ENCODE data around the gene APOL1.
"Not testable (repeated sequence)": the region's sequence is repeated elsewhere in the genome, so short reads cannot be mapped to it uniquely, and the experiment has no call there.

The APOL1 gene

GRCh38 chr22:36244522-36245391, 8.2 kb upstream of the APOL1 start:
- peak; percentile 63 for DNase-seq (ENCODE audit: low spot score)

DNA sequence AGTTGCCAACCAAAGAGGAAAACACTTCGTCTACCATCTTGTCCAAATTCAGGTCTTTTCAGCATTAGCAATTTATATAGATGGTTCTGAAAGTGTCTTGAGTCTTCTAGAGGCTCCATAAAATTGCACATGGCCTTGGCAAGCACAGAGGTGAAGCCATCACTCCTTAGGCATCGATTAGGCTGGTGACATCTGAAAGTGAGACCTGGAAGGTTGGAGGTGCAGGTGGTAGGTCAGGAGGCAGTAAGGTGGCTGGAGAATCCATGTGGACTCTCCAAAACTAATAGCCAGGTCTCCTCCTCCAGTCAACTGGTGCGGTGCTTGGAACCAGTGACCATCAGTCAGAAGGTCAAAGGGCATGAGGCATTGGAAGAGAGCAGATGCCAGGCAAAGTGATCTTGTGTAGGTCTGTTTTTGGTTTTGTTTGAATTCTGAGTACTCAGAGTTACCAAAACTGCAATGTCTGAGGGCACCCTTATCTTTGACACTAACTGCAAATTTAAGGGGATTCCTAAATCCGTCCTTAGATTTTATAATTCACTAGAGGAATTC, 7.1 kb upstream of the APOL1 start:
- peak; percentile 15 for DNase-seq (ENCODE audit: low spot score)

- peak; percentile 11 for DNase-seq (ENCODE audit: low spot score)
These were observed 6.2 kb upstream of the APOL1 start for GRCh38 chr22:36246718-36247117.

DNA sequence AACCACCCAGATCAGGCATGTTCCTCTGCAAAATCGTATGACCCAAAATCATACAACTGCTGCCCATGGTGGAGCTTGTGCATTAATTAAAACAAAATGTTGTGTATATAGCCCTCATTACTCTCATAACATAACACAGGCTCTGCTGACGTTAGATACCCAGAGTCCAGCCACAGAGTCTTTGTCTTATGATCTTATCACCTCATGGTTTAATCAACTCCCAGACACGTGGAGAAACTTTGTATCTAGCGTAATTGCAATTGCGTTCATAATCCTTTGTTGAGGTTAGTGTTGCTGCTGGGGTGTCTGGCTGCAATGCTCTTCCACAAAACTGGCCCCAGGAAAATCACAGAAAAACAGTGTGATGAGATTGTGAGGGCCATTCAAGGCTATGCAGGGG, 5.0 kb upstream of the APOL1 start:
- peak; percentile 26 for DNase-seq (ENCODE audit: low spot score)

GRCh38 chr22:36249160-36249559, 3.8 kb upstream of the APOL1 start:
- no peak for DNase-seq (ENCODE audit: low spot score)

- DNase-seq (ENCODE audit: low spot score) = not testable (repeated sequence)
These were observed 2.5 kb upstream of the APOL1 start for GRCh38 chr22:36250292-36250960.

GRCh38 chr22:36251979-36252608, 839 bp upstream of the APOL1 start:
- peak; percentile 41 for DNase-seq (ENCODE audit: low spot score)

DNA sequence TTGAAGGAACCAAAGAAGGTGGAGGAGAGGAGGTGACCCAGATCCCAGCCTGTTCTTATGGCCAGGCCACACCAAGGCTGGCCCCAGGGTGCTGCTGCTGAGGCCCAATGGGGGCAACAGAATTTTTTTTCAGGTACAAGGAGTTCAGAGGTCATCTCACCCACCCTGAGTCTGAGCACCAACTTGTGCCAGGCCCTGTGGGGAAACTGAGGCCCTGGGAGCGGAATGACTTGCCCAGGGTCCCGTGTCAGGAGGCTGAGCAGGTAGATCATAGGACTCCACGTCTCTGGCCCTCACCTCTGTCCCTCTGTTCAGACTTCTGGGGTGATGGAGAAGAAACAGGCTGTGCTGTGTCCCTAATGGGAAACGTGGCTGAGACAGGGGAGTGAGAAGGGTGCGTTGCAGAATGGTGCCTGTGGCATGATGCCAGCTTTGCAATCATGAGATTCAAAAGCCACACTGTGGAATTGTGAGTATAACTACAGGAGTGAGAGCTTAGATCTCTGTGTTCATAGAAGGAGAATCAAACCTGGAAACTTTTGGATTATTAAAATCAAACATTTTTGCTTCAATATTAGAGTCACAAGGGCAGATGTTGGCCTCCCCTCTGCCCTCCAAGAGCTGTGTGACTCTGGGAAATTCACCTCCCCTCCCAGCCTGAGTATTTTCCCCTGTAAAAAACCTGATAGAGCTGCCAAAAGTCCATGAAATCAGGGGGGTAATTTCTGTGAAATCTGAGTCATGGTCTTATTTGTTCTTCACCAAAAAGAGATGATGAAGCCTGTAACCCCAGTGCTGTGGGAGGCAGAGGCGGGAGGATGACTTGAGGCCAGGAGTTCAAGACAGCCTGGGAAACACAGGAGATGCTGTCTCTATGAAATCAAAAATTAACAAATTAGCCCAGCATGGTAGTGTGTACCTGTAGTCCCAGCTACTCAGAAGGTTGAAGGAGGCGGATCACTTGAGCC, 874 bp downstream of the APOL1 start:
- peak; percentile 57 for DNase-seq (ENCODE audit: low spot score)

- DNase-seq (ENCODE audit: low spot score) = not testable (repeated sequence)
These were observed 2.6 kb downstream of the APOL1 start for GRCh38 chr22:36255572-36255971.

DNA sequence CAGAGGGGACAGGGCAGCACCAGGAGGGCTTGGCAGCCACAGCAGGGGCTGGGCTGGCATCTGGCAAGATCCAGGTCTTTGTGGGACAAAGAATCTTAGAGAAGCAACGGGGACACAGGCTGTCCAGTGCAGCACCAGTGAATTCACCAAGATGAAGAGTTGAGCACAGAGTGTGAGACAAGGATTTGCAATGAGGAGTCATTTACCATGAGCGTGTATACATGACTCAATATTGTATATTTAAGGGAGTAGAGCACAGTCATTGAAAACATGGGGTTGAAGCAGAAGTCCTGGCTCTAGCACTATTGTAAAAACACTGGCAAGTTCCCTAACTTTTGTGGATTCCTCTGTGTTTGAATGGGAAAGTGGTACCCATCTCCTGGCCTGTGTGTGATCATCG, 3.5 kb downstream of the APOL1 start:
- peak; percentile 23 for DNase-seq (ENCODE audit: low spot score)

GRCh38 chr22:36257308-36257707, 4.4 kb downstream of the APOL1 start:
- DNase-seq (ENCODE audit: low spot score) = peak; percentile 55

DNA sequence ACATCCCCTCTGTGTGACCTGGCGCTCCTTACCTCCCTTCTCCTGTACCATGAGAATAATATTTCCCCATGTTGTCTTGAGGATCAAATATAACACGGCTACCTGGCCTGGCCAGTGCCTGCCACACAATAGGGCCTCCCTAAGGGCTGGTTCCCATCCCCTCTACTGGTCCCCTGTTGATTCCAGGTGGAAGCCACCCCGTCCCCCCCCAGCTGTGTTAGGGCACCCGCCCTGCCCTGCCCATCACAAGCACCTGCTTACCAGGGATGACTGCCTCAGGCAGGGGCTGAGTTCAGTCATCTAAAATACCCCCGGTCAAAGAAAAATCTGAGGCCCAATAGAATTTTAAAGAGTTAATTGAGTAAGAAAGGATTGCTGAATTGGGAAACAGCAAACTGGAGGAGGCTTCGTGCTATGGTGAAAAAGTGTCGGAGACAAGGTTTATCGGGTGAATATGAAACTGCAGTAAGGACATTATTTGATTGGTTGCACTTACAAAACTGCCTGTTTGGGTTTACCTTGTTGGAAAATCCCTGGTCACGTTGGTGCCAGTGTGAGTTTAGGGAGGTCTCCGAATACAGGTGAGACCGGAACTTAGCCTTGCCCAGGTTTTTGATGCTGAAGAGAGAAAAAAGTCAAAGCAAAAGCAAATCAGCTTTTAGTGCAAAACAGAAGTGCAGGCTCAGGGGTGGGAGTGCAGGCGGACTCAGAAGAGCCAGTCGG, 5.2 kb downstream of the APOL1 start:
- peak; percentile 58 for DNase-seq (ENCODE audit: low spot score)

DNA sequence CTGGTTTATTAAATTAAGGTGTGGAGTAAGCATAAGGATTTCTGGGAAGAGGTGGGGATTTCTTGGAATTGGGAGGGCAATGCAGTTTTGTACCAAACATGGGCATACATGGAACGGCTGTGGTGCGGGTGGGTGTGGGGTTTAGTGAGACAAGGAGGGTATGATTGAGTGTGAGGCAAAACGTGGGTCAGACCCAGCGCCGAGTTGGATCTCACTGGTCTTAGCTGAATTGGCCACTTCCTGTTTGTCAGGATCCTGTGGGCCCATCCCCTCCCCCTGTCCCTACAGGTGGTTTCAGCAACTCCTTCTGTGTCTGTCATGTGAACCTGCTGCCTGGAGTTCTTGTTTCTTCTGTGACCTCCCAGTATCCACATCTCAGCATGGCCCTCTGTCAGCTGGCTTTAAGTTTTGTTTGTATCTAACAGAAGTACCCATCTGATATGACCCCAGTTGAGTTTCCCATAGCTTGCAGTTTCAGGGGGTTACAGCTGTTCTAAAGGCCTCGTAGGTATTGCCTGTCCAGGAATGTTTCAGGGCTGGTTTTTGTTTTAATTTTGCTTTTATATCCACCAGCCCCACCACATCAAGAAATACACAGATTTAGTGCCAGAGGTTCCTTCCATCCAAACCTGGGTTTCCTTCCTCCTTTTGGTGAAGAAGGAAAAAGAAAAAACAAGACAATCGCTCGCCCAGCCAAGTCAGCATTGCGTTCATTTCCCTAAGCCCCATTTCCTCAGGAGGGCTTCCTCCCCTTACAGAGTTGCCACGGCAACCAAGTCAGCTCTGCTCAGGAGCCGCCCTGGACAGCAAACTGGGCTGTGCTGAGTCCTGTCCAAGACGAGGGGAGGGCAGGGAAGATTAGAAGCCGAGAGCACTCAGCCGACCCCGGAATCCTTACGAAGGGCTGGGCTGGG, 6.0 kb downstream of the APOL1 start:
- DNase-seq (ENCODE audit: low spot score) = peak; percentile 67

DNA sequence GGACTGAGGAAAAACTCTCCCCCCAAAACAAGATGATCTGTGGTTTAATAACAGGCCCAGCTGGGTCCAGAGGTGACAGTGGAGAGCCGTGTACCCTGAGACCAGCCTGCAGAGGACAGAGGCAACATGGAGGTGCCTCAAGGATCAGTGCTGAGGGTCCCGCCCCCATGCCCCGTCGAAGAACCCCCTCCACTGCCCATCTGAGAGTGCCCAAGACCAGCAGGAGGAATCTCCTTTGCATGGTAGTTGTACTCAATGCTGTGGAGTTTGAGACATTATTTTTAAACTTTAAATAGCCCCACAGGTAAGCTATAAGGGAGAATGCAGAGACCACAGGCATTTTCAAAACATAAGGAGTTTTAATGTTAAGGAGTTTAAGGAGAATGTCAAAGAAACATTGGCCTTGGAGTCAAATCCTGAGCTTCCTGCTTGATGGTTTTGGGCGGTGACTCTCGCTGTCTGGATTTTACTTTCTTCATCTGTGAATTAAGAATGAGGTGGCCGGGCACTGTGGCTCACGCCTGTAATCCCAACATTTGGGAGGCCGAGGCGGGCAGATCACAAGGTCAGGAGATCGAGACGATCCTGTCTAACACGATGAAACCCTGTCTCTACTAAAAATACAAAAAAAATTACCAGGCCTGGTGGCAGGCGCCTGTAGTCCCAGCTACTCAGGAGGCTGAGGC, 6.8 kb downstream of the APOL1 start:
- no peak for DNase-seq (ENCODE audit: low spot score)

DNA sequence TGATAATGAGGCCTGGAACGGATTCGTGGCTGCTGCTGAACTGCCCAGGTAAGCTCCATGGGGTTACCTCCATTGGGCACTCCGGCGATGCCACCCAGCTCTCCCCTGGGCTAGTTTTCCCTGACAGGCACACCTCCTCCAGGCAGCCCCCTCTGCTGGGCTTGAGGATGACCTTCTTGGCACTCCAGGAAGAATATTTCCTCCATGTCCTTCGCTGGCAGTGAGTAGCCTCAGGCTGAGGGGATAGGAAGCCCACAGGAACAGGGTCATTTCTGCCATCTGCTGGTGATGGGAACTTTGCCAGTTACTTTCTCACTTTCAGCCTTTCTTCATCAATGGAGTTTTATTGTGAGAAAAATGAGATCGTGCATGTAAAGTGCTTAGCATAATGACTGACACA, 8.7 kb downstream of the APOL1 start:
- peak; percentile 47 for DNase-seq (ENCODE audit: low spot score)

DNA sequence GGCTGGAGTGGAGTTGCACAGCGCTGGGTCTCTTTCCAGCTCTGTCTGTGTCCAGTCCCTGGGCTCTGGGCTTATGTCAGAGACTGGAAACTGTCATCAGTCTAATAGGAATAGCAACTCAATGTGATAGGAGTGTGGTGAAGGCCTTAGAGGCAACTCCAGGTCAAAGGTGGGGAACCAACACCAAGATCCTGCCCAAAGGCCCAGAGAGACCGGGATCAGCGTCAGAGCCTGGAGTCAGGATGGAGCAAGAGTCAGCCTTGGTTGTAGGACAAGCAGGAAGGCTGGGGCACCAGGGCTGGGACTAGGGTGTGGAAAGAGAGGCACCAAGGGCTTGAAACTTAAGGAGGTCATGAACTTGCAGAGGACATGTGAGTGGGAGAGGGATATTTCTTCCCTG, 9.4 kb downstream of the APOL1 start:
- peak; percentile 58 for DNase-seq (ENCODE audit: low spot score)

DNA sequence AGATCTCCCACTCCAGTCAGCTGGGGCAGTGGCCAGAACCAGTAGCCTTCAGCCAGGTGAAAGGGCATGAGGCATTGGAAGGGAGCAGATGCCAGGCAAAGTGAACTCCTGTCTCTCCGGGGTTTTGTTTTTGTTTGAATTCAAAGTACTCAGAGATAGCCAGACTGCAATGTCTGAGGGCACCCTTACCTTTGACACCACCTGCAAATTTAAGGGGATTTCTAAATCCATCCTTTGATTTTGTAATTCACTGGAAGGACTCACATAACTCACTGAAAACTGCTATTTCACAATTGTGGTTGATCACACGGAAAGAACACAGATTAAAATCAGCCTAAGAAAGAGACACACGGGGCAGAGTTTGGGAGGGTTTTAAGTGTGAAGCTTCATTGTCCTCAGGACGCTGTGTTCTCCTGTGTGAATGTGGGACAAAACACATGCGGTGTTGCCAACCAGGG, 10.3 kb downstream of the APOL1 start:
- DNase-seq (ENCODE audit: low spot score) = not testable (repeated sequence)

GRCh38 chr22:36263886-36264664, 11.1 kb downstream of the APOL1 start:
- DNase-seq (ENCODE audit: low spot score) = peak; percentile 63
